Measurements from ENCODE around the gene FYB1. TPM values are rescaled to one million over a fixed set of nuclear protein-coding genes. Genes with fewer than 3 reads are reported as not detected.
"Not testable (repeated sequence)": the region's sequence is repeated elsewhere in the genome, so short reads cannot be mapped to it uniquely, and the experiment has no call there.

The FYB1 gene, protein sequence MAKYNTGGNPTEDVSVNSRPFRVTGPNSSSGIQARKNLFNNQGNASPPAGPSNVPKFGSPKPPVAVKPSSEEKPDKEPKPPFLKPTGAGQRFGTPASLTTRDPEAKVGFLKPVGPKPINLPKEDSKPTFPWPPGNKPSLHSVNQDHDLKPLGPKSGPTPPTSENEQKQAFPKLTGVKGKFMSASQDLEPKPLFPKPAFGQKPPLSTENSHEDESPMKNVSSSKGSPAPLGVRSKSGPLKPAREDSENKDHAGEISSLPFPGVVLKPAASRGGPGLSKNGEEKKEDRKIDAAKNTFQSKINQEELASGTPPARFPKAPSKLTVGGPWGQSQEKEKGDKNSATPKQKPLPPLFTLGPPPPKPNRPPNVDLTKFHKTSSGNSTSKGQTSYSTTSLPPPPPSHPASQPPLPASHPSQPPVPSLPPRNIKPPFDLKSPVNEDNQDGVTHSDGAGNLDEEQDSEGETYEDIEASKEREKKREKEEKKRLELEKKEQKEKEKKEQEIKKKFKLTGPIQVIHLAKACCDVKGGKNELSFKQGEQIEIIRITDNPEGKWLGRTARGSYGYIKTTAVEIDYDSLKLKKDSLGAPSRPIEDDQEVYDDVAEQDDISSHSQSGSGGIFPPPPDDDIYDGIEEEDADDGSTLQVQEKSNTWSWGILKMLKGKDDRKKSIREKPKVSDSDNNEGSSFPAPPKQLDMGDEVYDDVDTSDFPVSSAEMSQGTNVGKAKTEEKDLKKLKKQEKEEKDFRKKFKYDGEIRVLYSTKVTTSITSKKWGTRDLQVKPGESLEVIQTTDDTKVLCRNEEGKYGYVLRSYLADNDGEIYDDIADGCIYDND
- total RNA-seq = 4.2 TPM
- long read RNA-seq, partial matches to known transcripts = 0 of 1 reads
- long read RNA-seq, other reads (novel, unspliced or antisense) = 0 of 1 reads

DNA sequence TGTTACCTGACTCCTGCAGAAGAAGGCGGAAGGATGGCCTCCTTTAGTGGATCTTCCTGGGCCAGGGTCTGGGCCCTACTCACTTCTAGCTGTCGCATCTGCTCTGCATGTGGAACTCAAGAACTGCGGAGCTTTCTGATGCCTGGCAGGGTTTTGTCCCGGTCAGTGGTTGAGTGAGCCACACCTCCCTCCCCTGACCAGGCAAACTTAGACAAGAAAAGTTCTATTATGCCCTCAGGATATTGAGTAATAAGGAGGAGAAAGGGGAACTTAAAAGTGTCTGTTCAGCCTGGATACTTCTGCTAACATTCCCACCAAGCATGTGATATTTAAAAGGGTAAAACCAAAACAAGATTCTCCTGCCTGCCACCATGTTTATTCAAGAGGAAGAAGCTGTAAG is at the start of gene FYB1:
TSS of gene FYB1 (minus strand) at position 127 of the 400 bp plus-strand sequence. CDS start 16,603 bp downstream, outside the sequence.
- peak; percentile 59 for DNase-seq
- intact Hi-C loops (cut with DNase I) = loop anchor here (10.0 kb wide), 1 partner anchor 345 kb away; no protein-coding TSS in a partner anchor
- peak; percentile 78 for ATAC-seq (ENCODE audit: poor library complexity)

DNA sequence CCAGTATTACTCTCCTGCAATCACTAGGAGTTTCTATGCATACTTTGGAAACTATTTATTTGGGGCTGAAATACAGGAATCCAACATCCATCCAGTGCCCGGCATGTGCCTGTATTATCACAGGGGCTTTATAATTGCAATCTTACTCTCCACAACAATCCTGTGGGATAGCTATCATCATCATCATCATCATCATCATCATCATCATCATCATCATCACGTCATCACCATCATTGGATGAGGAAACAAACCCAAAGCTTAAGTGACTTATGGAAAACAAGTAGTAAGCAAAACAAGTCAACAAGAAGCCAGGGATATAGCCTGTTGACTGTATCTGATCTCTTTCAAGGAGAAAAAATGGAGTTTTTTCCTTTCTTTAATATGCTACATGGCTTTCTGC is 47.8 kb upstream of the FYB1 start:
- intact Hi-C loops (cut with DNase I) = no loop called here
- no peak for ATAC-seq (ENCODE audit: poor library complexity)
- DNase-seq = no peak

DNA sequence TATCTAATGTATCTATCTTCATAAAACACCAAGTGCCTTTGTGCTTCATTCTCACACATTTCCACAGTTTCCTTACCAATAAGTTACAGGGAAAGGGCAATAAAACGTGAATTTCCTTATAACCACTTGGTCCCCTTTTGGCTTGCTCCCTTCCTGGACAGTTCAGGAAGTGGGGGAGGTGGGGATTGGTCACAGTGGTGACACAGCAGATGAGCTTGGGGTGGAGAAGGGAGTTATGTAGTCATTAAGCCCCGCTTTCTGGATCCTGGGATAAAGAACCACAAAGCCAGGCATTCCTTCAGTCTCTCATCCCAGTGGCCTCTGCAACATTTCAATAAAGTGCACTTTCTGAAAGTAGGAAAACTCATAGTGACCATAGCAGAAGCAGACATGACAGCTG is 47.1 kb upstream of the FYB1 start:
- DNase-seq = no peak
- peak; percentile 25 for ATAC-seq (ENCODE audit: poor library complexity)
- intact Hi-C loops (cut with DNase I) = no loop called here

DNA sequence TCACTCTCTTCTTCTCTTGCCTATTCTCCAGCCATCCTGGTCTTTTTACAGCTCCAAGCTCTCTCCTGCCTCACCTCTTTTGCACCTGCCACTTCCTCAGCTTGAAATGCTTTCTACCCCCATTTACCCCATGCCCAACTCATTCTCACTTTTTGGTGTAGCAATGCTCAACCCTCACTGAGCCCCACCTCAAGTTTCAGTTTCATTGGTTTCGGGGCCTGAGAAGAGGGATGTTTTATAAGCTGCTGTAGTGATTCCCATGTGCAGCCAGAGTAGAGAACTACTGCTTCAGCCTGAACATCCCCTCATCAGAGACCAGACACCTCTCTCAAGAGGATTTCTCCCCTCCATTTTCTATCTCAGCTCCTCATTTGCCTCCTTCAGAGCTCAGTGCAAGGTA is 45.2 kb upstream of the FYB1 start:
- intact Hi-C loops (cut with DNase I) = no loop called here
- no peak for DNase-seq
- ATAC-seq (ENCODE audit: poor library complexity) = no peak

DNA sequence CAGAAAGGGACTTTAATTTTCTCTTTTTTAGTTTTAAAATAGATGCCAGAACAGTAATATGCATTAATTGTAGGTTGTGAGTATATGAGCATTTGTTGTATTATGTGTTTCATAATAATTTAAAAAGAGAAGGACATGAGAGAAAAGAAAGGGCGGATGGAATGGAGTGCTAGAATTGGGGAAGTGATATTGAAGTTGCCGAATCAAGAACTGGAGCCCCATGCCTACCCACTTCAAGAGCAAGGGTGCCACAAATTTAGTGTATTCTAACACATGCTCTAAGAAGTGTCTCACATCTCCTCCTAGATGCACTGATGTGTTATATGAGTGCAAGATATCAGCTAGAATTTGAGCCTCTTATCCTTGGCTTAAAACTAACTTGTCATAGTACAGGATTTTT is 43.6 kb upstream of the FYB1 start:
- DNase-seq (no peak), ATAC-seq (ENCODE audit: poor library complexity) (no peak)
- intact Hi-C loops (cut with DNase I) = no loop called here

DNA sequence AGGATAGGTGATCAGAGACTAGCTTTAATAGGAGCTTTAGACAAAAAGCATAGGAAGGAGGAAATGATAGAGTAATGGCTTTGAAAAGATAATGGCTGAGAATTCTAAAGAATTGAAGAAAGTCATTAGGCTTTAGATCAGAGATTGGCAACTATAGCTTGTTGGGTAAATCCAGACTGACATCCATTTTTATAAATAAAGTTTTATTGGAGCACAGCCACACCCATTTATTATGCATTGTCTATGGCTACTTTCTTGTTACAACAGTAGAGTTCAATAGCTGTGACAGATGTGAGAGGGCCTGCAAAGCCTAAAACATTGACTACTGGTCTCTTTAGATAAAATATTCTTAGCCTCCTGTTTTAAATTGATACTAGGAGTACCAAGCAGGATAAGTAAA is 40.7 kb upstream of the FYB1 start:
- intact Hi-C loops (cut with DNase I) = no loop called here
- ATAC-seq (ENCODE audit: poor library complexity) = no peak
- DNase-seq = no peak

DNA sequence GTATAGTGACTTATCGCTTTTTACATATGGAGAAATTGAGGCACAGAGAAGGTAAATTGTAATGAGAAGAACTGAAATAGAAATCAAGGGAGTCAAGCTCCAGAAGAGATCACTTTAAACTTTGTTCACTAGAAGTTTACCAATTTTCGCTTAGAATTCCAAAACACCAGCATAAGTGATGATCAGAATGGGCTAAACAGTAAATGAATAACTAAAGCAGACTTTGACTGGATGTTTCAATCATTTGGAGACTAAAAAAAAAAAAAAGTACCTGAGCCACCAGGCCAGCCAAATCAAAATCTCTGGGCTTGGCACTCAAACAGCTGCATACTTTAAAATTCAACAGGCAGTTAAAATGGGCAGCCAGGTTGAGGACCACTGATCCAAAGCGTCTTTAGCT is 38.2 kb upstream of the FYB1 start:
- intact Hi-C loops (cut with DNase I) = no loop called here
- DNase-seq (no peak), ATAC-seq (ENCODE audit: poor library complexity) (no peak)

DNA sequence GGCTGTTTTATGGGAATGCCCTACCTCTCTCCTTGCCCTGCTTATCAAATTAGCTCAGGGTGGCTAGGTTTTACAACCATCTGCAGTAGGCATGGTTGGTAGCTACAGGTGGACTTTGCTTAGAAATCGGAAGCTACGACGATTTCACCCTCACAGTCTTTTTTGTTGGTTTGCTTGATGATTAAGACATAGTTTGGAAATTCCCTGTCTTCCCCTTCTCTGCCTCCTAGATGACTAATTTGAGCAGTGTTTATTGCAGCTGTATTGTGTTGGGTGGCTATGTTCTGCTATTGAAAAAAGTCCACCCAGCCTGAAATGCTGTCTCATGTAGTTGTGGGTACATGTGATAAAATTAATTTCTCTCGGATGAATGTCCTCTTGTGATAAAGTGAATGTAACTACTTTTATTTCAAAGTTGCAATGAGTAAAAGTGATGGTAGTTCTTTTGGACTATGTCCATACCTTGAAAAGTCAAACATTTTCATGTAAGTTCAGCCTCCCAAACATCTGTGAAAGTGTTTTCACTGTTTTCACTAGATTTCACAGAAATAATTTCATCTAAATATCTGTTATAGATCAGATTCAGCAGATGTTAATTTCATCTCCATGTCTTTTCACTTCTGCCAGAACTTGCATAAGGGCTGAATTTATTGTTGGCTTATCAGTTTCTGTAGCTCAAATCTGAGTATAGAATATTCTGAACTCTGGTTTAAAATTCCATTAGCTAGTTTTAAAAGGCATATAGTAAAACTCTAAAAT is 37.3 kb upstream of the FYB1 start:
- intact Hi-C loops (cut with DNase I) = no loop called here
- no peak for ATAC-seq (ENCODE audit: poor library complexity)

DNA sequence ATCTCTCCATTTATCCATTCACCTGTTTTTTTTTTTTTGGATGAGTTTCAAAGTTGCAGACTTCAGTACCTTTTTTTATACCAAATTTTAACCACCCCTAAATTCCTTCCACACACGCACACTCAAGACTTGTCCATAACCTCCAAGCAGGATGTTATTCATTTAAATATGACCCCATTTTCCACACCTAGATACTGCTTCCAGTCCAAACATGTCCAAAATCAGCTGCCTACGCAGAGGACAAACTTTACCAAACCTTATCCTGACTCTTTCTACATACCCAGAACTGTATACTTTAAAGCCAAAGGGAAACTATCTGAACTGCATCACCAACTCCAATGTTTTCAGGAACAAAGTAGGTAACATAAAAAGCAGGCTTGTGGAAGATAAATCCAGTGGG is 36.0 kb upstream of the FYB1 start:
- ATAC-seq (ENCODE audit: poor library complexity) = no peak
- intact Hi-C loops (cut with DNase I) = no loop called here
- DNase-seq = no peak

More for the DNA sequence above, 37.3 kb upstream of the FYB1 start:
- no peak for DNase-seq

DNA sequence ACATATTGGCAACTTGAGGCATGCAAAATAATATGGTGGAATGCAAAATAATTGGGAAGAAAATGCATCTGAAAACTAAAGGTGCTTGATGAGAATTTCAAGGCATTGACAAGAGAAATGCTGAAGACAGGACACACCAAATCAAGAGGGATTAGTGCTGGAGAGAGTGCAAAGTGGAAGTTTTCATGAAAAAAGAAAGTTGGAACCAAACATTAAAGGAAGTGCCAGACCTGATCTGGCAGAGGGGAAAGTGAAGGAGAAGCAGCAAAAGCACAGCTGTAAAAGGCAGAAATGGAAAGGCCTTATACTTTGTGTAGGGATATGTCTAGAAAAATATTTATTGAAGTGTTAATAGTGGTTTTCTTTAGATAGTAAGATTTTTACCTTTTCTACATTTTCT is 35.3 kb upstream of the FYB1 start:
- intact Hi-C loops (cut with DNase I) = no loop called here
- ATAC-seq (ENCODE audit: poor library complexity) = no peak
- DNase-seq = no peak

DNA sequence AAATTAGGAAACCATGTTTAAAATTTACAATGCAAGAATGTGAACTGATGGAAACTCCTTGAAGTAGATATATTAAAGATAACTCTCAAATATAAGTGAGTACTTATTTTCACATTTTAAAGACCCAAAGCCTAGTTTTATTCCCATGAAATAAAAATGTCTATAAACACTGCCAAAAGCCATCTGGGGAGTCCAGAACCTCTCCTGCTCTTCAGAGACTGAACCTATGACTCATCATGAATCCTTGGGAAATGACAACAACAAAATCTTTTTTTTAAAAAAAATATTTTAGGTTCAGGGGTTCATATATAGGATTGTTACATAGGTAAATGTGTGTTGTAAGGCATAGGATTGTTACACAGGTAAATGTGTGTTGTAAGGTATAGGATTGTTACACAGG is 33.8 kb upstream of the FYB1 start:
- no peak for DNase-seq
- no peak for ATAC-seq (ENCODE audit: poor library complexity)
- intact Hi-C loops (cut with DNase I) = no loop called here

DNA sequence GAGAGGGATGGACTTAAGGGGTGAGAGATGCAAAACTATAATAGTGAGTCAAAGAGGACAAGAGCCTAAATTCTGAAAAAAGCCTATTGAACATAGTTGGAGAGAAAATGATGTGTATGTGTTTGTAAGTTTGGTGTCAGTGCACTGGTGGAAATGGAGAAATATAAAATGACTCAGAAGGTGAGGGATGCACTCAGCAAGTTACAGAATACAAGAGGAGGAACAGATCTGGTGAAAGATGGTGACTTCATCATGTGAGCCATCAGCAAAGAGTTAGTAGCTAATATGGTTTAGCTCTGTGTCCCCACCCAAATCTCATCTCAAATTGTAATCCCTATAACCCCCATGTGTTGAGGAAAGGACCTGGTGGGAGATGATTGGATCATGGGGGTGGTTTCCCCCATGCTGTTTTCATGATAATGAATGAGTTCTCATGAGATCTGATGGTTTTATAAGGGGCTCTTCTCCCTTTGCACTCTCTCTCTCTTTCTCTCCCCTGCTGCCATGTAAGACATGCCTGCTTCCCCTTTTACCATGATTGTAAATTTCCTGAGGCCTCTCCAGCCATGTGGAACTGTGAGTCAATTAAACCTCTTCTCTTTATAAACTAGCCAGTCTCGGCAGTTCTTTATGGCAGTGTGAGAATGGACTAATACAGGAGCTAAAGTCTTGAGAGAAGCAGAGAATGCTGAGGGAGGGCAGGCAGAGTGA is 30.4 kb upstream of the FYB1 start:
- no peak for ATAC-seq (ENCODE audit: poor library complexity)
- DNase-seq = no peak

DNA sequence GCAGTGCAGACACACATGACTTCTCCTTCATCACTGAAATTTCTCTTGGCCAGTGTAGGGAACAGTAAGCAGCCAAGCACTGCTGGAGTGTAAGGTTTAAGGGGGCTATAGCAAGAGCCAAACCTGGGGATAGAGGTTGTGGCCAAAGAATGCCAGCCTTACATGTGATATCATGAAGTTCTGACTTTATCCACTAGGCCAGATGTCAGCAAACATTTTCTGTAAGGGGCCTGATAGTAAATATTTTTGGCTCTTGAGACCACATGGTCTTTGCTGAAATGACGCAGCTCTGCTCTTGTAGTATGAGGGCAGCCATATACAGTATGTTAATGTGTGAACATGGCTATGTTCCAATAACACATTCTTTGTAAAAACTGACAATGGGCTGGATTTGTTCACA is 29.7 kb upstream of the FYB1 start:
- ATAC-seq (ENCODE audit: poor library complexity) (no peak), DNase-seq (no peak)
- intact Hi-C loops (cut with DNase I) = no loop called here

More for the DNA sequence above, 30.4 kb upstream of the FYB1 start:
- intact Hi-C loops (cut with DNase I) = no loop called here

DNA sequence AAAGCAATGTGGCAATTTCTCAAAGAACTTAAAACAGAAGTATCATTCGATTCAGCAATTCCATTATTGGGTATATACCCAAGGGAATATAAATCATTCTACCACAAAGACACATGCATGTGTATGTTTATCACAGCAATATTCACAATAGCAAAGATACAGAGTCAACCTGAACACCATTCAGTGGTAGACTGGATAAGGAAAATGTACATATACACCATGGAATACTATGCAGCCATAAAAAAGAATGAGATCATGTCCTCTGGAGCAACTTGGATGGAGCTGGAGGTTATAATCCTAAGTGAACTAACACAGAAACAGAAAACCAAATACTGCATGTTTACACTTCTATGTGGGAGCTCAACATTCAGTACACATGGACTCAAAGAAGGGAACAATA is 21.4 kb upstream of the FYB1 start:
- intact Hi-C loops (cut with DNase I) = no loop called here
- ATAC-seq (ENCODE audit: poor library complexity) (no peak), DNase-seq (no peak)

DNA sequence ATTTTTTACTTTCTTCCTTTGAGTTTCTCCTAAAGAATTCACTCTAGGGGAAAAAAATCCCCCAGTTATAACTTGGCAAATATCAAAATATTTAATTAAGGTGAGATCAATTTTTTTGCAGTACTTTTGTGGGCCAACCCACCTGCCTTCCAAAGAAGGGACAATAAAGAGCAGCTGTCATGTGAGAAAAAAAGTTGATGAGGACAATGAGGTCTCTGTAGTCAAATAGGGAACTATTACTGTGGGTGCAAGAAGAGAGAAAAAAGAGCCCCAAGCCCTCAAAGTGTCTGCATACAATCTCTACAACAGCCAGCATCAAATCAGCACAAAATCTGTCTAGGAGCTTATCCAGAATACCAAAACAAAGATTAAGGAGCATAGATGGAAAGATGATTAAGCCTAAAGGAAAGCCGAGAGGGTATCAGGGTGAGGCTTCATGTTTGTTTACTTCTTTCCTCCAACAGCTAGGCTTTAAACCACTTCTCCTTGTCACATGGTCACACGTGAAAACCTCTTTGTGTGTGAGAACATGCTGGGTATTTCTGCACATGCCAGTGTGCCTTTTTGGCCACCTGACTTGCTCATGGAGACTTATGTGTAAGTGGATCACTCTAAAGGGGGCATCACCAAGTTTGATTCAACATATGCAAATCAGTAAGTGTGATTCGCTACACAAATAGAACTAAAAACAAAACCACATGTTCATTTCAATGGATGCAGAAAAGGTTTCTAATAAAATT is 19.2 kb upstream of the FYB1 start:
- intact Hi-C loops (cut with DNase I) = no loop called here
- DNase-seq (no peak), ATAC-seq (ENCODE audit: poor library complexity) (no peak)

DNA sequence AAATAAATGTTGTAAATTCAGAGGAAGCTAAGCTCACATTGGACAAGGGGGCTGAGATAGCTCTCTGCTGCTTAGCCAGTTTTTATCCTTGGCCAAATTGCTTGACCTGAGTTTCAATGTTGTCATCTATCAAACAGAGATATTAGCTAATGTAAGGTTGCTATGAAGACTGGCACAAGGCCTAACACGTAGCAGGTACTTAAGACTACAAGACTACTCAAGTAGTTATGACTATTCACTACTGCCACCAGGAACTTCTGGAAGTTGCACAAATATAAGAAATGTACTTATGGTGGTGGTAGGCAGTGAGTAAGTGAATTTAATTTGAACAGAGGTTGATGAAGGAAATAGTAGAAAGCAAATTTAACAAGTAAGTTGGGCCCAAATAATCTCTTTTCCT is 17.4 kb upstream of the FYB1 start:
- DNase-seq (no peak), ATAC-seq (ENCODE audit: poor library complexity) (no peak)
- intact Hi-C loops (cut with DNase I) = no loop called here

DNA sequence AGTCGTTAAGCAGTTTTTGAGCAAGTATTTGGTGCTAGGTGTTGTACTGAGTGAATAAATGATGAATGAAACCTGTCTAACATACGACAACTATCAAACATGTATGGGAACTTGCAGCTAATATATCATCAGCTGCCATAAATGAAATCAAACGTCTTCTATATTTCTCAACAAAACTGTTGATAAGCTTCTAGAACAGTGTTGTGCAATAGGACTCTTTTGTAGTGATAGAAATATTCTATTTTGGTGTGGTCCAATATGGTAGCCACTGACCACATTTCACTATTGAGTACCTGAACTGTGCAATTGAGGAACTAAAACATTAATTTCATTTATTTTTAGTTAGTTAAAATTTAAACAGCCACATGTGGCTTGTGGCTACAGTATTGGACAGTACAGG is 16.3 kb upstream of the FYB1 start:
- ATAC-seq (ENCODE audit: poor library complexity) = no peak
- intact Hi-C loops (cut with DNase I) = no loop called here

DNA sequence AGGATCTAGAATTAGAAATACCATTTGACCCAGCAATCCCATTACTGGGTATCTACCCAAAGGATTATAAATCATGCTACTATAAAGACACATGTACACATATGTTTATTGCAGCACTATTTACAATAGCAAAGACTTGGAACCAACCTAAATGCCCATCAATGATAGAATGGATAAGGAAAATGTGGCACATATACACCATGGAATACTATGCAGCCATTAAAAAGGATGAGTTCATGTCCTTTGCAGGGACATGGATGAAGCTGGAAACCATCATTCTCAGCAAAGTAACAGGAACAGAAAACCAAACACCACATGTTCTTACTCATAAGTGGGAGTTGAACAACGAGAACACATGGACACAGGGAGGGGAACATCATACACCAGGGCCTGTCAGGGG is 15.1 kb upstream of the FYB1 start:
- intact Hi-C loops (cut with DNase I); DNase-seq; ATAC-seq (ENCODE audit: poor library complexity): not testable (repeated sequence)

More for the DNA sequence above, 16.3 kb upstream of the FYB1 start:
- DNase-seq = no peak
